IPS-NIHi7 (cell line): ENCODE data around the gene CCL21.
A peak's percentile ranks its signal among the peaks of the same experiment; 100 is the strongest.

Experiments
- DNase-seq: peaks from one replicate; pipeline ENCODE4 v3.0.0; 2012; ENCODE audit warnings: mixed read lengths; ENCODE audit errors: extremely low spot score

CCL21 gene

DNA sequence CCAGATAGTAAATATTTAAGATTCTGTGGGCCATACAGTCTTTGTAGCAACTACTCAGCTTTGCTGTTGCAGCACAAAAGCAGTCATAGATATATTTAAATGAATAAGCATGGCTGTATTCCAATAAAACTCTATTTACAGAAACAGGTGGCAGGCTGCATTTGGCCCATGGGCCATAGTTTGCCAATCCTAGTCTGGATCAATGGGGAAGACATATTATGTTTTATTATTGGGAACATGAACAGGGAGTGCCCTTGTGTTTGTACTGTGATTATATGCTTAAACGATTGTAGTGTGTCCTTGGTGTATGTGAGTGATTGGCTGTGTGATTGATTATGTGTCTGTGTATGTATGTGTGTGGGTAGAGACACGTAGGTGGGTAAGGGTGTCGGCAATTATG lies 35.5 kb downstream of the CCL21 start:
- no peak for DNase-seq

DNA sequence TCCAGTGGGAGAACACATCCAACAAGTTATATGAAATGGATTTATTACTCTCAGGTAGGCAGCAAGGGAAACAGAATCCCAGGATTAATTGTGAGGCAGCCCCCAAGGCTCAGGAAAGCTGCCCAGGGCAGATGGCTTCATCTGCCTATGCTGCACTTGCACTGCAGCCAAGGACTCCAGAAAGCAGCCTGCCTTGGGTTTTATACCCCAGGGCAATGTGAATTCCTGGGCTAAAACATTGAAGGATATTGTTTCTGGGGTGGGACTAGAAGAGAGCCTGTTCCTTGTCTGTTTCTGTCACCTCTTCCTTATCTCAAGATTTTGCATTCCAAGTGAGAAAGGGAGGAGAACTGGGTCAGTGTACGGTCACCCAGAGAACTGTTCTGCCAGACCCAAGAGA lies 38.6 kb downstream of the CCL21 start:
- no peak for DNase-seq

GRCh38 chr9:34669809-34670562 lies 40.0 kb downstream of the CCL21 start:
- DNase-seq: no peak

- peak; percentile 94 for DNase-seq
Measured at GRCh38 chr9:34665381-34666250, 44.3 kb downstream of the CCL21 start.

DNA sequence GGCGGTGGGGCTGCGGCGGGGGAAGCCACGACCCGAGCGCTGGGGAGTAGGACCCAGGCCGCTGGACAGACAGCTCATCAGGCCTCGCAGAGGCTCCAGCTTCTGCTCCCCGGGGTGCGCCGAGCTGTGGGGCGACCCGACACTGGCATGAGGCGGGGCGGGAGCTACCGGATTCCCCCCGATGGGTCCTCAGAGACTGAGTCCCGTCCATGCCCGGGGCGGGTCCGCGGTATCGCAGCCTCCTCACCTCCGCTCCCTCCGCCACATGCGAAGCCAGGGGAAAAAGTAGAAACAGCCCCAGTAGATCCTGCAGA lies 44.9 kb downstream of the CCL21 start:
- no peak for DNase-seq

DNA sequence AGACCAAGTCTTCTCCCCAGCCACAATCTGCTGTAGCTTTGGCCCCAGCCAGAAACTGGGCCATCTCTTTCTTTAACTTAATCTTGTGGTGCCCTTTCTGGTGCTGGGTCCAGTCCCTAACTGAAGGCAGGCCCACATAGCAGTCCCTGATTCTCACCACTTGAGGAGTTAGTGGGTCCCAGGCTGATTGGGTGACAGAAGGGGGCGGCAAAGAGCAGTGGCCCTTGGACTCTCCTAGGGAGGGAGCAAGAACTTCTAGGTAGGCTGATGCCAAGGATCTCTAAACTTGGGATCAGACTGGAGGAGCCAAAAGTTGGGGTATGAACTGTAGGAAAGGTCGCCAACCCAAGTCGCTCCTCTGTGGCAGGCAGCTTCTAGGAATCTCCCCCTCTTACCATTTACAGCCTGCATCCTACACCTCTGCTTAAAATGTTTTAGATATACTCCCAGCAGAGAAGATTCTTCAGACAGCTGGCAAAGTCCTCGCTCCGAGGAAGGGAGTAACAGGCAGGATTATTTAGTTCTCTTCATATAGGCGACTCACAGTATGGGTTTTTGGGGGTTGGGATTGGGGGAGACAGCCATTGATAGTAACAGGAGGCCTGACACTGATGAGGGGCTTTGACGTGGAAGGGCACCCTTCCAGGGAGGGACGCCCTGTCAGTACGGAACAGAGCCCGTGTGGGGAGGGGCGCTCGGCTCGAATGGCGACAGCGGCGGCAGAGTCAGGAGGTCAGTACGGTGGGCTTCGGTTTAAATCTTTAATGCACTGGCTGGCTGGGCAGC lies 45.5 kb downstream of the CCL21 start:
- DNase-seq: peak; percentile 85

- DNase-seq: no peak
Measured at GRCh38 chr9:34663303-34663605, 46.7 kb downstream of the CCL21 start.

GRCh38 chr9:34662526-34663302 lies 47.2 kb downstream of the CCL21 start, which contains the start of gene CCL27:
Gene CCL27 (minus strand): TSS chr9:34662657. CDS start chr9:34662633, 24 bp downstream.
- no peak for DNase-seq

- DNase-seq: no peak
Measured at GRCh38 chr9:34659592-34660253, 50.2 kb downstream of the CCL21 start.
